Measurements from ENCODE around the gene EIF1.

The EIF1 gene

GRCh38 chr17:41736983-41737679, 48.4 kb downstream of the EIF1 start:
- DNase-seq (ENCODE audit: low spot score): no peak

GRCh38 chr17:41737680-41738023, 49.0 kb downstream of the EIF1 start:
- DNase-seq (ENCODE audit: low spot score): no peak

- DNase-seq (ENCODE audit: low spot score): peak; percentile 87
Measured at GRCh38 chr17:41738077-41738800, 49.6 kb downstream of the EIF1 start.

GRCh38 chr17:41738801-41739112, 50.1 kb downstream of the EIF1 start:
- DNase-seq (ENCODE audit: low spot score): no peak

- no peak for DNase-seq (ENCODE audit: low spot score)
Measured at GRCh38 chr17:41739661-41740352, 51.1 kb downstream of the EIF1 start.

- no peak for DNase-seq (ENCODE audit: low spot score)
Measured at GRCh38 chr17:41740506-41740905, 51.8 kb downstream of the EIF1 start.

GRCh38 chr17:41741709-41742108, 53.0 kb downstream of the EIF1 start:
- DNase-seq (ENCODE audit: low spot score): no peak
